HepG2 (cell line): Measurements from ENCODE around the gene TXNRD2. TPM values are rescaled to one million over a fixed set of nuclear protein-coding genes. Genes with fewer than 3 reads are reported as not detected.

Experiments used
- ATAD3A ChIP-seq: sonication (generic); formaldehyde crosslinking; IDR thresholded peaks from 2 replicates; pipeline ENCODE4 v1.4.0; 2020; ENCODE audit warnings: missing genetic modification reagents
- FIP1L1 ChIP-seq: fragments of 200-400 bp; formaldehyde crosslinking; IDR thresholded peaks from 2 replicates; pipeline ENCODE4 v1.6.1; 2018; ENCODE audit warnings: low read depth, mild to moderate bottlenecking, low read length, moderate library complexity, borderline replicate concordance; ENCODE audit not compliant: insufficient read depth
- FOXA1 ChIP-seq, 2 experiments: fragments of 450-650 bp in 1 of 2; sonication (generic) in 1 of 2; formaldehyde crosslinking in 1 of 2; IDR thresholded peaks; 2 replicates each; pipeline versions ENCODE4 v1.4.0 to v1.6.1; 2016 to 2020; ENCODE audit warnings: missing genetic modification reagents in 1 of 2
- GABPB1 ChIP-seq: IDR thresholded peaks from 2 replicates; pipeline ENCODE4 v1.6.1; 2016; ENCODE audit warnings: mild to moderate bottlenecking, missing genetic modification reagents, moderate library complexity, missing compliant biosample characterization
- LCORL ChIP-seq, 2 experiments: fragments of 450-650 bp in 1 of 2; sonication (generic) in 1 of 2; formaldehyde crosslinking in 1 of 2; IDR thresholded peaks; 2 replicates each; pipeline versions ENCODE4 v1.5.0 to v1.6.1; 2017 to 2020; ENCODE audit warnings: antibody characterized with exemption in 1 of 2, missing genetic modification reagents in 1 of 2
- MBNL3 ChIP-seq: fragments of 250-450 bp; sonication (Bioruptor Pico); conservative IDR thresholded peaks from 2 replicates; pipeline ENCODE4 v1.8.0; 2022; ENCODE audit warnings: mild to moderate bottlenecking, inconsistent platforms
- MXD4 ChIP-seq: IDR thresholded peaks from 2 replicates; pipeline ENCODE4 v1.6.1; 2016; ENCODE audit warnings: mild to moderate bottlenecking, missing biosample characterization, missing genetic modification reagents
- NFYB ChIP-seq: sonication (generic); formaldehyde crosslinking; IDR thresholded peaks from 2 replicates; pipeline ENCODE4 v1.4.0; 2020; ENCODE audit warnings: missing genetic modification reagents
- SRF ChIP-seq: IDR thresholded peaks from 2 replicates; pipeline ENCODE4 v1.6.1; 2011; ENCODE audit warnings: mild to moderate bottlenecking, low read depth, low read length, moderate library complexity
- ZBTB20 ChIP-seq: sonication (generic); formaldehyde crosslinking; IDR thresholded peaks from 2 replicates; pipeline ENCODE4 v1.8.1; 2023; ENCODE audit warnings: missing genetic modification reagents, low read depth, mild to moderate bottlenecking, borderline replicate concordance
- ZFP36 ChIP-seq: fragments of 150-350 bp; IDR thresholded peaks from 2 replicates; pipeline ENCODE4 v1.6.1; 2018; ENCODE audit warnings: borderline replicate concordance, low read length, low read depth; ENCODE audit not compliant: partially characterized antibody
- ZFY ChIP-seq: sonication (generic); formaldehyde crosslinking; IDR thresholded peaks from 2 replicates; pipeline ENCODE4 v1.4.0; 2020; ENCODE audit warnings: missing genetic modification reagents
- ZNF10 ChIP-seq: sonication (generic); formaldehyde crosslinking; IDR thresholded peaks from 2 replicates; pipeline ENCODE4 v1.4.0; 2020; ENCODE audit warnings: mild to moderate bottlenecking, low read depth, missing genetic modification reagents, borderline replicate concordance
- ZNF225 ChIP-seq: sonication (generic); formaldehyde crosslinking; IDR thresholded peaks from 2 replicates; pipeline ENCODE4 v1.4.0; 2020; ENCODE audit warnings: mild to moderate bottlenecking, missing genetic modification reagents
- ZNF337 ChIP-seq: sonication (generic); formaldehyde crosslinking; IDR thresholded peaks from 2 replicates; pipeline ENCODE4 v1.5.1; 2020; ENCODE audit warnings: missing genetic modification reagents, low read depth, mild to moderate bottlenecking, borderline replicate concordance
- ZNF414 ChIP-seq: sonication (generic); formaldehyde crosslinking; IDR thresholded peaks from 2 replicates; pipeline ENCODE4 v1.5.0; 2020; ENCODE audit warnings: missing genetic modification reagents
- ZNF496 ChIP-seq: sonication (generic); formaldehyde crosslinking; IDR thresholded peaks from 2 replicates; pipeline ENCODE4 v1.8.1; 2023; ENCODE audit warnings: mild to moderate bottlenecking, moderate library complexity, missing genetic modification reagents; ENCODE audit not compliant: insufficient replicate concordance
- ZNF501 ChIP-seq: sonication (generic); formaldehyde crosslinking; IDR thresholded peaks from 2 replicates; pipeline ENCODE4 v1.5.1; 2020; ENCODE audit warnings: mild to moderate bottlenecking, moderate library complexity, missing genetic modification reagents
- ZNF558 ChIP-seq: sonication (generic); formaldehyde crosslinking; IDR thresholded peaks from 2 replicates; pipeline ENCODE4 v1.9.0; 2022; ENCODE audit warnings: mild to moderate bottlenecking, missing genetic modification reagents, borderline replicate concordance
- ZNF7 ChIP-seq: IDR thresholded peaks from 2 replicates; pipeline ENCODE4 v1.6.1; 2016; ENCODE audit warnings: missing biosample characterization, missing genetic modification reagents
- ZNF816 ChIP-seq: sonication (generic); formaldehyde crosslinking; IDR thresholded peaks from 2 replicates; pipeline ENCODE4 v1.8.0; 2022; ENCODE audit warnings: missing genetic modification reagents, mild to moderate bottlenecking, borderline replicate concordance
- polyA plus RNA-seq, 8 experiments: library from polyadenylated mRNA; depleted of rRNA in 3 of 8; stranded (reverse) in 7 of 8; unstranded in 1 of 8; fragments of >200 nt; fragmentation: Illumina TruSeq in 4 of 8; extraction: Trizol in 4 of 8; gene quantifications; 2 replicates each; pipeline versions ENCODE4 v1.2.1 to v1.2.3, GENCODE V29; 2011 to 2016; ENCODE audit warnings: low read depth in 4 of 8, missing spikeins in 1 of 8, mixed read lengths in 1 of 8; ENCODE audit not compliant: insufficient read depth in 1 of 8
- total RNA-seq, 5 experiments: library from RNA; depleted of rRNA; stranded (reverse); fragments of >200 nt; fragmentation: Illumina TruSeq; extraction: Trizol; gene quantifications; 2 replicates each; pipeline ENCODE4 v1.2.3, GENCODE V29; 2016; ENCODE audit warnings: low read depth in 1 of 5
- TF ChIP-seq, protein P1 (sequence below): IDR thresholded peaks from 2 replicates; pipeline ENCODE4 v1.6.1; 2016; ENCODE audit warnings: mild to moderate bottlenecking, missing biosample characterization, missing genetic modification reagents
- TF ChIP-seq, protein P2 (sequence below): sonication (generic); formaldehyde crosslinking; IDR thresholded peaks from 2 replicates; pipeline ENCODE4 v1.4.0; 2020; ENCODE audit warnings: mild to moderate bottlenecking, low read depth, missing genetic modification reagents
- TF ChIP-seq, protein P3 (sequence below): IDR thresholded peaks from 2 replicates; pipeline ENCODE4 v1.6.1; 2018; ENCODE audit warnings: missing genetic modification reagents
- TF ChIP-seq, protein P4 (sequence below): sonication (generic); formaldehyde crosslinking; IDR thresholded peaks from 2 replicates; pipeline ENCODE4 v1.5.1; 2020; ENCODE audit warnings: mild to moderate bottlenecking, missing genetic modification reagents, moderate library complexity

TXNRD2 gene
- total and polyA plus RNA-seq, 2 of the 13 experiments (the other 11 are each of a cell fraction or from before 2014, with no cell fraction given) = 17.5 to 18.6 TPM

DNA sequence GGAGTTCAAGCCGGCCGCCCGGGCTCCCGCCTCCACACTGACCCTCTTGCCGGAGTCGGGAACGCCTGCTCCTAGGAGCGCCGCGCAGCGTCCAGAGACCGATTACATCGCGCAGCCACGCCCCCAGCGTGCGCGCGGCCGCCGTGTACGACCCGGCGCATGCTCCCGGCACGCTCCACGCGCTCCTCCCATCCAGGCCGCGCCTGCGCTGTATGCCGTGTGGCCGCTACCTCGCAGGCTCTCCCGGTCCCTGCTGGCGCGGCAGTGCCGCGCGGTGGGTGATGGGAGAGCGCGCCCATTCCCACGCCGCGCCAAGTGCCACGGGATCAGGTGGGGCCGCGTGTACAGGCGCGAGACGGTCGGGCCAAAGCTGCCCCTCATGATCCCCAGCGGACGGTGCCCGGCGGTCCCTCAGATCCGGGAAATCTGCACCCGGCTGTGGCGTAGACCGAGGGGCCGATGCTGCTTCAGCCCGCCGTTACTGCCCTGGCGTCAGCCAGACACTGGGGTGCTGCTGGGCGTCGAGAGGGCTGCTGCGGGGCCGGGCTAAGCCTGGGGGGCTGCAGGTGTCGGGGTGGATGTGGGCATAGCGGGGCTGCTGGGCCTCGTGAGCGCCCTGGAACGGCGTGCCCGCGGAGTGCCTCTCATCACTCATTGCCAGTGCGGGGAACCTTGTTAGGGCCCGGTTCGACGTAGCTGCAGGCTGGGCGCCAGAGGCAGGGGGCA is 86.7 kb downstream of the TXNRD2 start, which contains the start of the genes GNB1L and RTL10 (continued):
- TF ChIP-seq ZNF816 (CRISPR knock-in tag) (no peak; the same call in 1 of the 2 replicates), ZNF496 (CRISPR knock-in tag) (no peak), NFYB (CRISPR knock-in tag) (no peak), ZNF10 (no peak), ZNF7 (CRISPR knock-in tag) (no peak), MXD4 (CRISPR knock-in tag) (no peak; the same call in 1 of the 2 replicates), LCORL (IDR thresholded peaks at IDR 0.05) (no peak), LCORL (CRISPR knock-in tag; IDR thresholded peaks at IDR 0.05) (peak; percentile 91), ZFY (CRISPR knock-in tag) (peak; percentile 75), ZNF225 (CRISPR knock-in tag) (peak; percentile 93), ZNF414 (CRISPR knock-in tag) (peak; percentile 68; the same call in 1 of the 2 replicates), ZNF337 (CRISPR knock-in tag) (peak; percentile 56; the same call in 1 of the 2 replicates), ATAD3A (CRISPR knock-in tag) (0 out of 2 replicates have a peak, but pooled peaks have one; percentile 27), SRF (no peak), ZBTB20 (CRISPR knock-in tag) (peak; percentile 17; the same call in 1 of the 2 replicates), FOXA1 (IDR thresholded peaks at IDR 0.05) (no peak), FOXA1 (CRISPR knock-in tag; IDR thresholded peaks at IDR 0.05) (peak; percentile 4; the same call in 1 of the 2 replicates), ZFP36 (no peak), FIP1L1 (peak; percentile 94; the same call in 1 of the 2 replicates), ZNF558 (CRISPR knock-in tag) (peak; percentile 99), MBNL3 (CRISPR knock-in tag) (no peak), GABPB1 (CRISPR knock-in tag) (peak; percentile 67; the same call in 1 of the 2 replicates), ZNF501 (CRISPR knock-in tag) (peak; percentile 90)
- TF ChIP-seq, protein P1, sequence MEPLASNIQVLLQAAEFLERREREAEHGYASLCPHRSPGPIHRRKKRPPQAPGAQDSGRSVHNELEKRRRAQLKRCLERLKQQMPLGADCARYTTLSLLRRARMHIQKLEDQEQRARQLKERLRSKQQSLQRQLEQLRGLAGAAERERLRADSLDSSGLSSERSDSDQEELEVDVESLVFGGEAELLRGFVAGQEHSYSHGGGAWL (CRISPR knock-in tag) = peak; percentile 93
- TF ChIP-seq, protein P2, sequence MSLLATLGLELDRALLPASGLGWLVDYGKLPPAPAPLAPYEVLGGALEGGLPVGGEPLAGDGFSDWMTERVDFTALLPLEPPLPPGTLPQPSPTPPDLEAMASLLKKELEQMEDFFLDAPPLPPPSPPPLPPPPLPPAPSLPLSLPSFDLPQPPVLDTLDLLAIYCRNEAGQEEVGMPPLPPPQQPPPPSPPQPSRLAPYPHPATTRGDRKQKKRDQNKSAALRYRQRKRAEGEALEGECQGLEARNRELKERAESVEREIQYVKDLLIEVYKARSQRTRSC (CRISPR knock-in tag) = no peak; the same call in 1 of the 2 replicates
- TF ChIP-seq, protein P3, sequence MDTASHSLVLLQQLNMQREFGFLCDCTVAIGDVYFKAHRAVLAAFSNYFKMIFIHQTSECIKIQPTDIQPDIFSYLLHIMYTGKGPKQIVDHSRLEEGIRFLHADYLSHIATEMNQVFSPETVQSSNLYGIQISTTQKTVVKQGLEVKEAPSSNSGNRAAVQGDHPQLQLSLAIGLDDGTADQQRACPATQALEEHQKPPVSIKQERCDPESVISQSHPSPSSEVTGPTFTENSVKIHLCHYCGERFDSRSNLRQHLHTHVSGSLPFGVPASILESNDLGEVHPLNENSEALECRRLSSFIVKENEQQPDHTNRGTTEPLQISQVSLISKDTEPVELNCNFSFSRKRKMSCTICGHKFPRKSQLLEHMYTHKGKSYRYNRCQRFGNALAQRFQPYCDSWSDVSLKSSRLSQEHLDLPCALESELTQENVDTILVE (CRISPR knock-in tag) = peak; percentile 21; the same call in 1 of the 2 replicates
- TF ChIP-seq, protein P4, sequence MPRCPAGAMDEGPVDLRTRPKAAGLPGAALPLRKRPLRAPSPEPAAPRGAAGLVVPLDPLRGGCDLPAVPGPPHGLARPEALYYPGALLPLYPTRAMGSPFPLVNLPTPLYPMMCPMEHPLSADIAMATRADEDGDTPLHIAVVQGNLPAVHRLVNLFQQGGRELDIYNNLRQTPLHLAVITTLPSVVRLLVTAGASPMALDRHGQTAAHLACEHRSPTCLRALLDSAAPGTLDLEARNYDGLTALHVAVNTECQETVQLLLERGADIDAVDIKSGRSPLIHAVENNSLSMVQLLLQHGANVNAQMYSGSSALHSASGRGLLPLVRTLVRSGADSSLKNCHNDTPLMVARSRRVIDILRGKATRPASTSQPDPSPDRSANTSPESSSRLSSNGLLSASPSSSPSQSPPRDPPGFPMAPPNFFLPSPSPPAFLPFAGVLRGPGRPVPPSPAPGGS (CRISPR knock-in tag) = peak; percentile 95
